Fibroblast of the conjunctiva (primary cell): ENCODE measurements around the gene SLC8B1.
"Not testable (repeated sequence)": the region's sequence is repeated elsewhere in the genome, so short reads cannot be mapped to it uniquely, and the experiment has no call there.

Experiments used
- DNase-seq: peaks from one replicate; pipeline ENCODE4 v3.0.0-alpha.2; 2010; ENCODE audit warnings: low read depth

The SLC8B1 gene

DNA sequence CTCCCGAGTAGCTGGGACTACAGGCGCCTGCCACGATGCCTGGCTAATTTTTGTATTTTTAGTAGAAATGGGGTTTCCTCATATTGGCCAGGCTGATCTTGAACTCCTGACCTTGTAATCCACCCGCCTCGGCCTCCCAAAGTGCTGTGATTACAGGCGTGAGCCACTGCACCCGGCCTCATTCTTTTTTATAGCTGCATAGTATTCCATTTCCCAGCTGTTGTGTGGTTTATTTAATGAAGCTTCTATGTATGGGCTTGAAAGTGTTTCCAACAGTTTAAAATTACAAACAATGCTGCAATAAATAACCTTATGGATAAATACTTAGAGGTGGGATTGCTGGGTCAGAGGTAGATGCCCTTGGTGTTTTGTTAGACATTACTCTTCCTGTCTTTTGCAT, 19.3 kb upstream of the SLC8B1 start:
- DNase-seq: not testable (repeated sequence)

DNA sequence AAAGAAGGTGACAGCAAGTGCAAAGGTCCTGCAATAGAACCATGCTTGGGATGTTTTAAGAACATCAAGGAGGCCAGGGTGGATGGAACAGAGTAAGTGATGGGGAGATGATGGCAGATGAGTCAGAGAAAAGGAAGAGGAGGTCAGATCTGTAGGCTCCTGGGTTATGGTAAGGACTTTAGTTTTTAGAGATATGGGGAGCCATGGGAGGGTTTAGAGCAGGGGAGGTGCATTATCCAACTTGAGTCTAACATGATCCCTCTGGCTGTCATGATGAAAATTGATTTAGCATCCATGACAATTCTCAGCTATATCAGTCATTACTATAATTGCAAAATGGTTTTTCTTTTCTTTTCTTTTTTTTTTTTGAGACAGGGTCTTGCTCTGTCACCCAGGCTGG, 16.2 kb upstream of the SLC8B1 start:
- no peak for DNase-seq

DNA sequence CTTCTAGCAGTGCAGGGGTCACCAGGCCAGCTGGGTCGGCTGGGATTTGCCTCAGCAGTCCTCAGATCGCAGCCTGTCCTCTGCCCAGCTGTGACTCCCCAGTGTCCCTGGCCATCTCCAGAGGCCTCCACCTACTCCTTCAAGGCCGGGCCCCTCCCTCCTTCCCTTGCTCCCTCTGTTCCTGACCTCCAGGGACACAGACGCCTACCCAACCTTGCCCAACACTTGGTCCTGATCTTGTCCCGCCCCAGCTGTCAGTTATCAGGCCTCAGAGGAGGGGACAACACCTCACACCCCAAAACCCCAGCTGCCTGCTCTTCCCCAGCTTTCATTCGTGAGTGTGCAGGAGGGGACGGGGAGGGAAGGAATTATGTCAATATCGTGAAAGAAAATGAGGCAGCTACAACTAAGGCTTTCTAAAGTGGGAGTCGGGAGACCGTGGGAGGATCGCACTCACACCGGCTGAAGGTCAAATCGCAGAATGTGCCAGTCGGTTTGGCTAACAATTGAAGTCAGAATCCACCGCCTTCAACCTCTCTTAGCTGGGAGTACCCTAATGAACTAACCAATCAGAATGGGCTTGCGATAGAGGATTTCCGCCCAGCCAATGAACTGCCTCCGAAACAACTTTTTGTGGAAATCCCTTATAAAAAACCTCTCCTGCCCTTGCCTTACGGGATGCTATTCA, 14.1 kb upstream of the SLC8B1 start:
- no peak for DNase-seq

DNA sequence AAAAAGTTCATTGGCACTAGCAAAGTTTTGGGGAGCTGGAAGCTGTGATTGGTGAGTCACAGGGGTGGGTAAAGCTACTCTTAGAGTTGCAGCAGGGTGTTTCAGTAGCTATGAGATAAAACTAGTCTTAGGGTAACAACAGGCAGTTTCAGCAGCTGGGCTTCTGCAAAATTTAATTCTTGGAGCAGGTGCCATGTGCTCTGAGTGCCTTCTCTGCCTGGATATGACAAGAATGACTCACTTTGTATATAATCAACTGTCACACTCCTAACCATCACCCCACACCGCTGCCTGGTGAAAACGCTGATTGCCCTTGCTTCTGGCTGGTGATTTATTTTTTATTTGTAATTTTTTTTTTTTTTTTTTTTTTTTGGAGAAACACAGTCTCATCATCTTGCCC, 13.0 kb upstream of the SLC8B1 start:
- DNase-seq: no peak

DNA sequence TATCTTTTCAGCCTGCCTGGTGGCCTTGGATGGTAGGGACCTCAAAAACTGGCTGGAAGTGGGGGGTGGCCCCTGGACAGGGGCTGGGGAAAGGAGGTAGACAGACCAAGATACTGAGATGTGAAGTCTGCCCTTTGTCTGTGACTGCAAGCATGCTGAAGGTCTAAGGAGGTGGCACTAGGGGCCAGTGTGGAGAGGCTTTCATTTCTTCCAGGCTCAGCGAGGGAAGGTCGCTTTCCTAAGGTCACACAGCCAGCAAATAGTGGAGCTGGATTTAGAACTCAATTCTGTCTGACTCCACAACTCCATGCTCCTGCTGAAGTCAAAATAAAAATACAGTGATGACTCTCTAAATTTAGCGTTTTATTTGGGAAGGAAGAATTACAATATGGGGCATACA, 12.2 kb upstream of the SLC8B1 start:
- no peak for DNase-seq

DNA sequence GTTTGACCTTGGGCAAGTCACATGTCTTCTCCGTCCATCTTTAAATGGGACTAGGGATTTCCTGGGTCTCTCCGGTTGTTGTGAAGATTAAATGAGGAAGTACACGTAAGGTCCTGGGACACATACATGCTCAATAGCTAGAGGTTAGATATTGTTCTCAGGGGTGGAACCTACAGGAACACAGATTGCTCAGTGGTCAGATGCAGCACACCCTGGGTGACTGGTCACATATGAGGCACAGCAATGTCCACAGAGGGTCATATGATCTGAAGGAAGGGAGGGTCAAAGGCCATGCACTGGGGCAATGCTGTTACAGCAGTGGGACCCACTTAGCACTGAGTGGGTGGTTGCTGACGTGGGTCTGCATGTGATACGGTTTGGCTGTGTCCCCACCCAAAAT, 11.4 kb upstream of the SLC8B1 start:
- DNase-seq: no peak

DNA sequence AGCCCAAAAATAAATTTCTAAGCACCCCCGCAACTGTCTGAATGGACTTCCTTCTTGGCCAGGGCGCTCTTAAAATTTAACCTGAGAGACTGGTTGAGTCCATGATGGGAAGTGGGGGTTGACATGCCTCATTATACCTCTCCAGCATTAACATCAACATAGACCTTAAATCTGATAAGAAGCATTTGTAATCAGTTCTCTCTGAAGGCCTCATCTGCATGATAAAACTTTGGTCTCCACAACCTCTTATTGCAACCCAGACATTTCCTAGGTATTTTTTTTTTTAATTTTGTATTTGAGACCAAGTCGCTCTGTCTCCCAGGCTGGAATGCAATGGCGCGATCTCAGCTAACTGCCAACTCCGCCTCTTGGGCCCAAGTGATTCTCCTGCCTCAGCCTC, 10.4 kb upstream of the SLC8B1 start:
- DNase-seq: no peak

DNA sequence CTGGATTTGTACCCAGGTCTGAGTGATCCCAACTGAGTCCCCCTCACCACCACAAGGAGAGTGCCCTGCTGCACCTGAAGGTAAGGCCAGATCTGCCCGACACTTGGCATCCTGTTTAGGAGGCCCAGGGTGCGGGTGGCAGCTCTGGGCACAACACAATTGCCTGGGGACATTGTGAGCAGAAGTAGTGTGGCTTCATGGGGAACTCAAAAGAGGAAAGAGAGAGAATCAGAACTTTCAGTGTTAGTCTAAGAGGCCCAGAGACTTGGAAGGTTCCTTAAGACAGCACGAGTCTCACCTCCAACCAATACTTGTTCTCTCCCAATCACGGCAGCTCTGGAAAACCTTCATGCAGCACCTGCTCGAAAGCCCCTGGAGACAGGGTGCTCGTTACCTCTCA, 6.6 kb upstream of the SLC8B1 start:
- no peak for DNase-seq

DNA sequence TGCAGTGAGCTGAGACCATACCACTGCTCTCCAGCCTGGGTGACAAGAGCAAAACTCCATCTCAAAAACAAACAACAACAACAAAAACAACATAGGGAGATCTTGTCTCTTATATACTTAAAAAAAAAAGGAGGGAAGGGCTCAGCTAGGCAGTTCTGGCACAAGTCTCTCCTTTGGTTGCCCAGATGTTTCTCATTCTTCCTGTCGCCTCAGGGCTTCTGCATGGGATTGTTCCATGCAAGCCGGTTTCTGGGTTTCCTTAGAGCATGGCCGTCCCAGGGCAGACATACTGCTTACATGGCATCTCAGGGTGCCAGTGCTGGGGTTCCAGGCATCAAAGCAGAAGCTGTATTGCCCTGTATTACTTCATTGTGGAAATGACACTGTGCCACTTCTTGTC, 5.2 kb upstream of the SLC8B1 start:
- no peak for DNase-seq

DNA sequence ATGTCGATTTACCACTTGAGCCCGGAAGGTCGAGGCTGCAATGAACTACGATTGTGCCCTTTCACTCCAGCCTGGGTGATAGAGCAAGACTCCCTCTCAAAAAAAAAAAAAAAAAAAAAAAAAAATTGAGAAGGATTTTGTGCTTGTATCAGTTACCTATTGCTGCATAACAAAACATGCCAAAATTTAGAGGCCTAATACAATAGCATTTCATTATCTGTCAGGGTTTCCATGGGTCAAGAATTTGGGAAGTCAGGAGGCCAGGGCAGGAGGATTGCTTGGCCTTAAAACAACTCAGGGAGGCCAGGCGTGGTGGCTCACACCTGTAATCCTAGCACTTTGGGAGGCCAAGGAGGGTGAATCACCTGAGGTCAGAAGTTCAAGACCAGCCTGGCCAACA, 4.6 kb upstream of the SLC8B1 start:
- no peak for DNase-seq

DNA sequence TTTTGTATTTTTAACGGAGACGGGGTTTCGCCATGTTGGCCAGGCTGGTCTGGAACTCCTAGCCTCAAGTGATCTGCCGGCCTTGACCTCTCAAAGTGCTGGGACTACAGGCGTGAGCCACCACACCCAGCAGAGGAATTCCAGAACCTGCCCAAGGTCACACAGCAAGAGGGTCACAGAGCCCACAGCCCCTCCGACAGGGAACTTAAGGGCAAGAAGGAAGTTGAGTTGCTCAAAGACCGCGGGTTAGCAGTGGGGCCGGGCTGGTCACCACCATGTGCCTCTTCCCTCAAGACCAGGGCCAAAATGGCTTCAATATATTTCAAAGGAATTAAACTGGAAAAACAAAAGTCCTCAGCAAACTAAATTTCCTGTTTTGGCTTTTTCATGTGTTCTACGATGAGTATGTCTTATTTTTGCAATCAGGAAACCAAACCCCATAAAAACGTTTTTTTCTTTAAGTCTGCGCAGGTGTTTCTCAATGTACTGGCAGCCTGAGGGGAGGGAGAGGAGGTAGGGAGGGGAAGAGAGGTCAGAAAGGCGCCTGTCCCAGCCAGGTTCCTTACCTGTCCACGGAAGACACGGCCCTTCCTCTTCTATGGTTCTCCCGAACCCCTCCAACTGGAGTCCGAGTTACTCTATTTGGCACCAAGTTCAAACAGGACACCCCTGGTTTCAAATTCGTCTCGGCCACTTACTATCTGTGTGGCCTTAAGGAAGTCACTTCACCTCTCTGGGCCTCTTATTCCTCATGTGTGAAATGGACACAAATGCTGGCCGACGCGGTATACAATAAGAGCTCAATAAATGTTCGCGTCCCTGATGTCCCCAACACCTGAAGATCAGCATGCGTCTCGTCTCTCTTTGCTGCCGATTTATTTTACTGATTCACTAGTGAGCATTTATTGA, 778 bp downstream of the SLC8B1 start:
- no peak for DNase-seq

DNA sequence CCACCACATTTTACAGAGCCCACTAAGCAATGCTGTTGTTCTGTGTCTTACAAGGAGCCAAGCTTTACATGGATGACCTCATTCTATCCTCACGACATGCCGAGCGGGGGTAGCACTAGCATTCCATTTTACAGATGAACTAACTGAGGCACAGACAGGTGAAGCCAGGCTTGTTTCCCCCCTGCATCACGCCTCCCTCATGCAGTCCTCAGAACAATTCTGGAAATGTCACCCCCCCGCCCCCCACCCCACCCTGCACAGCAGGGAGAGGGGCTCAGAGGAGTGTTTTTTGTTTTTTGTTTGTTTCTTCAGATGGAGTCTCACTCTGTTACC, 1.5 kb downstream of the SLC8B1 start:
- no peak for DNase-seq

DNA sequence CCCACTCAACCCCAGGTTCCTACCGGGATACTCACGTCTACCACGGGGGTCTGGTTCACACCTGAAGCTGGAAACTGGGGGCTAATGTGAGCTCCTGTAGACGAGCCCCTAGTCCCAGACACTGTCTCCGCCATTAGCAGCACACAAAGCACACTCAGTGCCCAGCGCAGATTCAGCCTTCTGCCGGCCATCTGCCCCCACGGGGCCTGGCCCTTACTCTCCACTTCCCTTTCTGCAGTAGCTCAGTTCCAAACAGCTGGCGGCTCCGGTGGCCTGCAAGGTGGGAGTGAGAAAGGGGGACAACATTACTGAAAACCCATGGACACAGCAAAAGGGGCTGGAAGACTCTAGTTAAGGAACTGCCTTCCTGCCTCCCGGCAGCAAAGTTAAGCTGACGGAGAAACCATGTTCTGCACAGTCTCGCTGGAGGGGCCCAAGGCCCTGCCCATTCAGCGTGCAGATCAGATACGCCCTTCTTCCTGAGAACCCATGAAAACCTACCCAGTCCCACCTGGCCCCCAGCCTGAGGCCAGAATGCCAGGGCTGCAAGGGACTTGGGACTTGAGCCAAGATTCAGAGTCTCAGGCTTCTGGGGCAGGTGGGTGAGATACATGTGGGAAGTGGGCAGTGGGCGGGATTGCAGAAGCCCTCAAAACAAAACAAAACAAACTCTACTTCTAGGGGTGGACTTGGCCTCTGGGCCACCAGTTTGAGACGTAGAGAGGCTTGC, 2.1 kb downstream of the SLC8B1 start:
- no peak for DNase-seq

DNA sequence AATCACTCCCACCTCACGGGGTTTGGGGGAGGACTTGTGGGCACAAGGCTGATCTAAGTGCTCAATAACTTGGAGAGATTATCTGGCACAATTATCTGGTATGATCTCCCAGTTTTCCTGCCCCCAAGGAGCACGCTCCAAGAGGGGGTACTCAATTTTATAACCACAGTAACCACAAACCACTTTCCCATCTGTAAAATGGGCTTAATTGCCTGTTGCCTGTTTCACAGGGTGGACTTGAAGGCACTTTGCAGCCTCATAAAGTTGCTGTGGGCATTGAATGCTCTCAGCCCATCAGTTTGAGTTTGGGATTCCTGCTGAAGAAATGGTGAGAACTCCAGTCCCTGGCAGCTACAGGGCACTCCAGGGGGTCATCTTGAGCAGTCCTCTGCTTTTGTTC, 4.4 kb downstream of the SLC8B1 start:
- DNase-seq: no peak

DNA sequence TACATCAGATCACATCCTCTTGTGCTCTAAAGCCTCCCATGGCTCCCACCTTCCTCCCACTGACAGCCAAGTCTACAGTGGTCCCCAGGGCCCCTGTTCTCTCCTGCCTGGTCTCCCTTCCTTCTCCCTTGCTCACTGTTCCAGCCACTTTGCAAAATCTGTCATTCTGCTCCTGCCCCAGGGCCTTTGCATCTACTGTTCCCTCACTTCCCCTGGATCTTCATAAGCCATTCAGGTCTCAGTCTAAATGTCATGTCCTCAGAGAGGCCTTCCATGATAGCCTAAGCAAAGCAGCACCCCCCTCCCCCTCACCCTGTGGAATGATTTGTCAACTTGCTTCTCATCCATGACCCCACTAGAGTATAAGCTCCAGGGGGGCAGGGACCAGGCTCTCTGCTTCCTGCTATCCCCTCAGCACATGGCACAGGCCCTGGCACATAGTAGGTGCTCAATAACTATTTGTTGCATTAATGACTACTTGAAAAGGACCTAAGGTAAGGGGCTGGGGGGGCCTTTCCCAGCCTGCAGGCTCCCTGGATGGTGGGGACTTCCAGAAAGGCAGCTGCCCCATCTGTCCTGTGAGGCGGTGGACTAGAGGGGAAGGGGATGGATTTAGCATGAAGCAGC, 5.0 kb downstream of the SLC8B1 start:
- DNase-seq: no peak

DNA sequence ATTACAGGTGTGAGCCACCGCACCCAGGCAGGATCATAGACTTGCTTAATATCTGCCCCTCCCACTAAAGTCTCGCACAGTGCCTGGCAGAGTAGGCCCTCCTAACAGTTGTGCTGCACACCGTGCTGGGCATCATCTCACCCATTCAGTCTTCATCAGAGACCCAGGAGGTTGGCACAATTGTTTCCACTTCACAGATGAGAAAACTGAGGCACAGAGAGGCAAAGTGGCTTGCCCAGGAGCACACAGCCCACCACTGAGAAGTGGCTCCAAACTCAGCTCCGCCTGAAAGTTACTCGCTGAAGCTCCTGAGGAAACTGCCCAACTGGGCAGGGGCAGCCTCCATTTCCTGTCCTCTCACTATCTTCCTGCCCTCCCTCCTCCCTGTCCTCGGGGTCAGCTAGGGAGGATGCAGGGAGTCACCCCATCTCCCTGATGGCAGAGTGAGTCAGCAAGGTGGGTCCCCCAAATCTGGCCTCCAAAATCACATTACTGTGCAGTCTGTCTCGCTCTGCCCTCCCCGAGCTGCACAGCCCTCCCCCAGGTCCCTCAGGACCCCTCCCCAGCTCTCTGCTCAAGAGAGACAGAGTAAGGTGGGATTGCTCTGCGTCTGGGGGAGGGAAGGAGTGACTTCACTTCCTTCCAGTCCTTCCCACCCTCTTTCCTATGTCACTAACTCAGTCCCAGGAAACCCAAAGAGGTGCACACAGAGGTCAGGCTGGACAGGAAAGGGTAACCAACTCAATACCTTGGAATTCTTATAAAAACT, 5.7 kb downstream of the SLC8B1 start:
- no peak for DNase-seq

DNA sequence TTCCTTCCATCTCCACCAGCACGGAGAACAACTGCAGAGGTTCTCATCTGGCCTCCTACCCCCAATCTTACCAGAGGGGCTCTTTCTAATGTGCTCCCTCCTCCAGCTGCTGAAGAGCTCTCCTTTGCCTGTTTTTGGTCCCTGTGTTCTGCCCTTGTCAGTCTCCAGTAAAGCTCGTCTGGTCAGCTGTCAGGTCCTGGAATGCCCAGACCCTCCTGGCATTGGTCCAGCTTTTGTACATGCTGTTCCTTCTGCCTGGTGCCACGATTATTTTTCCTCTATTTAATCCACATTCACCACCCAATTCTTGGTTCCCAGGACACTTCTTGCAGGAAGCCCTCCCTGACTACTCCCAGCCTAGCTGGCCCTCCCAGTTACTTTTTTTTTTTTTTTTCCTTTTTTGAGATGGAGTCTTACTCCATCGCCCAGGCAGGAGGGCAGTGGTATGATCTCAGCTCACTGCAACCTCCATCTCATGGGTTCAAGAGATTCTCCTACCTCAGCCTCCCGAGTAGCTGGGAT, 6.5 kb downstream of the SLC8B1 start:
- DNase-seq: no peak

DNA sequence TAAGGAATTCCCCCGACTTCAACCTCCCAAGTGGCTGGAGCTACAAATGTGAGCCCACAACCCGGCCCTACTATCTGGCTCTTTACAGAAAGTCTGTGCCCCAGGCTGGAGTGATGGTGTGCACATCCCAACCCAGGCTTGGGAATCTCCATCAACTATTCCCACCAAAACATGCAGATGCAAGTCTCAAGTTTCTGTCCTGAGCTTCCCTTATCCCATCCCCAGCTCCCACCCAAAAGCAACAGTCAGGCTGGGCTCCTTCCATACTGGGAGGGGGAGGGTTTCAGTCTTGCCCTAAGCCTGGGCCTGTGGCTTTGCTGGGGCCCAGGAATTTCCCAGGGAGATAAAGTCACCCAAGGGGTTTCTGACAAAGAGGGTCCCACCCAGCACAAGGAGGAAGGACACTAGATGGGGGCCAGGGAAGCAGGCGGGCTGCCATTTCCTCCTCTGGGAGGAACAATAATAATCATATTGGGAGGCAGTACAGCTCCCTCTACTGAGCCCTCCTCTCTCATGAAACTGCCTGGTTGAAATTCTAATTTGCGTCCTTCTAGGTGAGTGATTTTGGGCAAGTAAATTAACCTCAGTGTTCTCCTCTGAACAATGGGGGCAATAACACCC, 8.0 kb downstream of the SLC8B1 start:
- no peak for DNase-seq

DNA sequence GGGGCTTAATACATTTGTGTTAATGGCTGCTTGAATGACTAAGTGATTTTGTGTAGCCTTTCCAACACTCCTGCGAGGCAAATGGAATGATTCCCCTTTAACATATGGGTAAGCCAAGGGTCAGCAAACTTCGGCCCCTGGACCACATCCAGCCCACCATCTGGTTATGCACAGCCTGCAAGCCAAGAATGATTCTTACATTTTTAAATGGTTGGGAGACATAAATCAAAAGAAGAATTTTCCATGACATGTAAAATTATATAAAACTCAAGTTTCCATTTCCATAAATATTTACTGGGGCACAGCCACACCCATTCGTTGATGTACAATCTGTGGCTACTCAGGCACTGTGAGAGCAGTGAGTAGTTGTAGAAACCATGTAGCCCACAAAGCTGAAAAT, 9.0 kb downstream of the SLC8B1 start:
- peak; percentile 85 for DNase-seq

DNA sequence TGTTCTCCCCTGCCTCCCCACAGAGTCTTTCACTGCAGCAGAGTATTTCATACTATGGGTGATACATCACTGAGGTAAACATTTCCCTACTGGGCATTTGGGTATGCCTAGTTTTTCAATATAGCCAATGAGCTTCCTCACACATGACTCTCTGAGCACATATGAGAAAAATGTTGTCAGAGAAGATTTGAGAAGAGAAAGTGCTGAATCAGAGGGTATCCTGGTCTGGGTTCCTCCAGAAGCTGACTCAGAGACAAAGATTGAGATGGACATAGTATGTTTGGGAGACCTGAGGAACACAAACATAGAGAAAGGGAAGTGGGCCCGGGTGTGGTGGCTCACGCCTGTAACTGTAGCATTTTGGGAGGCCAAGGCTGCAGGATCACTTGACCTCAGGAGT, 12.6 kb downstream of the SLC8B1 start:
- no peak for DNase-seq

DNA sequence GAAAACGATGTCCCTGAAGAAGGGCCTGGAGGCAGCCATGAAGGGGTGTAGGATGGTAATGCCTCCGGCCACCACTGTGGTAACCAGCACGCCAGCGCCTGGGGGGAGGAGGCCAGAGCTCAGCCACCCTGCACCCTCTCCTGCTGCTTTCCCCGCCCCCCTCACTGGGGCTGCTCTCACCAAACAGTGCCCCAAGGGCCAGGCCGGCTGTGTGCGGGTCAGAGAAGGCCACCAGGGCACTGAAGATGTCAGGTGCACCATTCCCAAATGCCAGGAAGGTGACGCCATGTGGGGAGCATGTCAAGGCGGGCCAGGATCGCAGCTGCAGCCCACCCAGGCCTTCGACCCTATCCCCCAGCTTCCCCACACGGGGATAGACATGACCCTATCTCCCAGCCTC, 14.5 kb downstream of the SLC8B1 start:
- DNase-seq: no peak
